ENCODE results near the gene RAX2. TPM values are rescaled to one million over a fixed set of nuclear protein-coding genes. Genes with fewer than 3 reads are reported as not detected.
"Not testable (repeated sequence)": the region's sequence is repeated elsewhere in the genome, so short reads cannot be mapped to it uniquely, and the experiment has no call there.

Gene RAX2
- not detected for polyA plus RNA-seq (2013, experiment 1 of 2)
- not detected for polyA plus RNA-seq (2013, experiment 2 of 2)

DNA sequence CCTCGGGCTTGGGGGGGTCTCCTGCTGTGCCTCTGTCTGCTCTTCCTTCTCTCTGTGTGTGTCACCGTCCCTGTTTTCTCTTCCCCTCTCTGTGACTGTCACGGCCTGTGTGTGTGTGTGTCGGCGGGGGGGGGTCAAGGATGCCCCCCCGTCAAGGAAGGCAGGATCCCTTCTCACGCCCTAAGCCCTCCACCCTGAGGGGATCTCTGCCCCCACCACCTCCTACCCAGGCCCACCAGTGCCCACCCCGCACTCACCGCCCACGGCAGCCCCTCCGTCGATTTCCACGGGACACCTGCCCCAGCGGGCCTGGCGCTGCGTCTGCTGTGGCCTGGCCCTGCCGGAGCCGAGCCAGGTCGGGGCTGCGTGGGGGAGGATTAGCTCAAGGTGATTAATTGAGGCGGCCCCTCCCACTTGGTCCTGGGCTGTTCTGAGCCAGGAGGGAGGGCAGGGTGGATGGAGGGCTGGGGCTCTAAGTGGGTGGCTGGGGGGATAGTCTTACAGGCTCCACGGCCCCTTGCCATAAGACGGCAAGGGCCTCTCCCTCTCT, at the start of gene RAX2:
RAX2 (minus strand) TSS at position 323 of the 550 bp plus-strand sequence. CDS start 486 bp downstream, outside the sequence.
- H3K9me3 ChIP-seq (ENCODE audit: control insufficient read depth, low read length), result no peaks in the 10 kb centered on the region
- no peak within 1 kb of the TSS for H3K27ac ChIP-seq (ENCODE audit: low read depth, low read length, severe bottlenecking)
- no peaks in the 10 kb centered on the region for H3K4me1 ChIP-seq (ENCODE audit: control insufficient read depth, insufficient read depth, low read length, poor library complexity, severe bottlenecking)
- peaks cover 9% of the 10 kb centered on the region for H3K36me3 ChIP-seq (ENCODE audit: control insufficient read depth, insufficient read depth, low read length)
- WGBS, 2 experiments (ENCODE audit: insufficient coverage in 2 of 2), result 64 to 71% methylated on average over 5 to 18 of the region's 23 CpGs
- no peak within 1 kb of the TSS for H3K4me3 ChIP-seq (ENCODE audit: extremely low read depth, insufficient read depth, low read length, poor library complexity, severe bottlenecking)

DNA sequence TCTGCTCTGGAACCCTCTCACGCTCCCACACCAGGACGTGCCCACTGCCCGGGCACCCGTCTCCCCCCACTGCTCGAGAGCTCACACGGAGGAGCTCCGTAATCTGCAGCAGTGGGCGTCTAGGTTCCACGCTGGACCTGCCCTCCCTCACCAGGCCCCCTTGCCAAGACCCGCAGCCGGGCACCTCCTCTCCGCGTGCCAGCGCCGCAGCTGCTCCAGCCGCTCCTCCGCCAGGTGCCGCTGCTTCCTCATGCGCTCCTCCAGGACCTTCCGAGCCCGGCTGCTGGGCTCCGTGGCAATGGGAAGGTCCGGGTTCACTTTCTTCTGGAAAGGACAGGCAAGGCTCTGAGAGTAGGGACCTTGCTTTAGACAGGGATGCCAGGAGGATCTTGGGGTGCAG, 49.1 kb upstream of the RAX2 start:
- Histone ChIP-seq H3K36me3 (ENCODE audit: control insufficient read depth, insufficient read depth, low read length) (no peaks in the 10 kb centered on the region), H3K9me3 (ENCODE audit: control insufficient read depth, low read length) (no peaks in the 10 kb centered on the region), H3K4me3 (ENCODE audit: extremely low read depth, insufficient read depth, low read length, poor library complexity, severe bottlenecking) (no peak overlapping the region), H3K4me1 (ENCODE audit: control insufficient read depth, insufficient read depth, low read length, poor library complexity, severe bottlenecking) (peaks cover 4% of the 10 kb centered on the region), H3K27ac (ENCODE audit: low read depth, low read length, severe bottlenecking) (no peak overlapping the region)
- 93% methylated on average over 16 to 23 of the region's 23 CpGs for WGBS, 2 experiments (ENCODE audit: insufficient coverage in 2 of 2)

DNA sequence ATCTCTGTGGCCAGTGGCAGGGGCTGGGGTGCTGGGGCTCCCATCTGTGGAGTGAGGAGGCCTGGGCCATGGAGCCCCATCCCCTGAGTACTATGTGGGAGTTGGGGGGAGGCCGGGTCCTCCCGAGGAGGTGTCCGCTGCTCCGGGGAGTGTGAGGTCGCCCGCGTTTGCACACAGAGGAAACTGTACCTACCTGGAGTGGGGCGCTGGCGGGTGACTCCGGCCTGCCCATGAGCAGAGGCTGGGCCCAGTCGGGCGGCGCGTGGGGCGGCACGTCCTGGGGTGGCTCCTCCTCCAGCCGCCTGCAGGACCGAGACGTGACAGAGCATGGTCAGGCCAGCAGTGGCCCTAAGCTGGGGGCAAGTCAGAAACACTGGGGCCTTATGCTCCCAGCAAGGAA, 48.0 kb upstream of the RAX2 start:
- WGBS, 2 experiments (ENCODE audit: insufficient coverage in 2 of 2), result 95 to 97% methylated on average over 18 to 19 of the region's 19 CpGs
- no peak overlapping the region for H3K27ac ChIP-seq (ENCODE audit: low read depth, low read length, severe bottlenecking)
- no peaks in the 10 kb centered on the region for H3K36me3 ChIP-seq (ENCODE audit: control insufficient read depth, insufficient read depth, low read length)
- H3K4me3 ChIP-seq (ENCODE audit: extremely low read depth, insufficient read depth, low read length, poor library complexity, severe bottlenecking), result no peak overlapping the region
- H3K4me1 ChIP-seq (ENCODE audit: control insufficient read depth, insufficient read depth, low read length, poor library complexity, severe bottlenecking), result peaks cover 4% of the 10 kb centered on the region
- H3K9me3 ChIP-seq (ENCODE audit: control insufficient read depth, low read length), result no peaks in the 10 kb centered on the region

DNA sequence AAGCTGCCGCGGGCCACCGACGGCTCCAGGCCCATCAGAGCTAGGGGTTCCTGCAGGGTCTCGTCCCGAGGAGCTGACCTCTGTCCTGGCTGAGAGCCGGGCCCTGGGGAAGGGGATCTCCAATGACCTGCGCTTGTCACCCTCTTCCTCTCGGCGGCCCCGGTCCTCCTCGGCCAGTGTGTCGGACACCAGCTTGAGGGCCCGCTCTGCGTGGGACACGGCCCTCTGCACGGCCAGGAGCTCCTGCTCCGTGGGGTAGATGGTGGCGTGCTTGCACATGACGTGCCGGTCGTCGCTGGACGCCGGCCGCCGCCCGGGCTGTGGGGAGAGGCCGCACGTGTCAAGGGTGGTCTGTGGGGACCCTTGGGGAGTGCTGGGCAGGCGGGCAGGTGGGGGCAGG, 46.9 kb upstream of the RAX2 start:
- H3K4me1 ChIP-seq (ENCODE audit: control insufficient read depth, insufficient read depth, low read length, poor library complexity, severe bottlenecking), result peaks cover 4% of the 10 kb centered on the region
- WGBS, 2 experiments (ENCODE audit: insufficient coverage in 2 of 2), result 92 to 93% methylated on average over 26 to 31 of the region's 31 CpGs
- H3K27ac ChIP-seq (ENCODE audit: low read depth, low read length, severe bottlenecking), result no peak overlapping the region
- no peak overlapping the region for H3K4me3 ChIP-seq (ENCODE audit: extremely low read depth, insufficient read depth, low read length, poor library complexity, severe bottlenecking)
- H3K36me3 ChIP-seq (ENCODE audit: control insufficient read depth, insufficient read depth, low read length), result no peaks in the 10 kb centered on the region
- H3K9me3 ChIP-seq (ENCODE audit: control insufficient read depth, low read length), result no peaks in the 10 kb centered on the region

DNA sequence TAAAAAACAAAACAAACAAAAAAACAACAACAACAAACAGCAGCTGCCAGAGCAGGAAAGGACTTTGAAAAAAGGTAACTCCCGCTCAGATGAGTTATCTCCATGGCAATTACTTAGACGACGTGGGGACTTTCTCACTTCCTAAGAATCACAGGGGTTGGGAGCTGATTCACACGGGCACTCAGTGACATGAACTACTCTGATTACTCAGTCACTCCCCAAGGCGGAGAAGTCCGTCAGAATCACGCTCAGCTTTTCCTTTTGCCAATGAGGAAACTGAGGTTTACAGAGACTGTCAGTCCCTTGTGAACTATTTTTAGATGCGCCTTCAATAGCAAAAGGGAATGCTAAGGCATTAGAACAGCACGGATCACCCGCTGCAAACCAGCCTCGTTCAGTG, 46.4 kb upstream of the RAX2 start:
- Histone ChIP-seq H3K36me3 (ENCODE audit: control insufficient read depth, insufficient read depth, low read length) (no peaks in the 10 kb centered on the region), H3K4me3 (ENCODE audit: extremely low read depth, insufficient read depth, low read length, poor library complexity, severe bottlenecking) (no peak overlapping the region), H3K9me3 (ENCODE audit: control insufficient read depth, low read length) (no peaks in the 10 kb centered on the region), H3K27ac (ENCODE audit: low read depth, low read length, severe bottlenecking) (no peak overlapping the region), H3K4me1 (ENCODE audit: control insufficient read depth, insufficient read depth, low read length, poor library complexity, severe bottlenecking) (peaks cover 4% of the 10 kb centered on the region)
- 77 to 78% methylated on average over 10 to 11 of the region's 11 CpGs for WGBS, 2 experiments (ENCODE audit: insufficient coverage in 2 of 2)

DNA sequence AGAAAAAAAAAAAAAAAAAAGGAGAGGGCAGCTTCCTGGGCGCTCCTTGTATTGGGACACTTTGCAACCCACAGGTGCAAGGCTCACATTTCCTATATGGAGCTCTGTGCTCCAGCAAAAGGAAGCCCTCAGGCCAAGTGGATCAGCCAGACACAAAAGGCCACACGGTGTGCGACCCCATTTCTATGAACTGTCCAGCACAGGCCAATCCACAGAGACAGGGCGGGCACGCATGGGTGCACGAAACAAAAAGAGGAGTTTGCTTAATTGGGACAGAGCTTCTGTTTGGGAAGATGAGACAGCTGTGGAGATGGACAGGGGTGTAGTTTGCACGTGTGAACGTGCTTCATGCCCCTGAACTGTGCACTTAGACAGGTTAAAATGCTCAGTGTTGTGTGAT, 45.7 kb upstream of the RAX2 start:
- Histone ChIP-seq H3K9me3 (ENCODE audit: control insufficient read depth, low read length) (no peaks in the 10 kb centered on the region), H3K4me3 (ENCODE audit: extremely low read depth, insufficient read depth, low read length, poor library complexity, severe bottlenecking) (no peak overlapping the region), H3K4me1 (ENCODE audit: control insufficient read depth, insufficient read depth, low read length, poor library complexity, severe bottlenecking) (peaks cover 8% of the 10 kb centered on the region), H3K27ac (ENCODE audit: low read depth, low read length, severe bottlenecking) (no peak overlapping the region), H3K36me3 (ENCODE audit: control insufficient read depth, insufficient read depth, low read length) (no peaks in the 10 kb centered on the region)
- 91 to 95% methylated on average over 7 to 8 of the region's 8 CpGs for WGBS, 2 experiments (ENCODE audit: insufficient coverage in 2 of 2)

DNA sequence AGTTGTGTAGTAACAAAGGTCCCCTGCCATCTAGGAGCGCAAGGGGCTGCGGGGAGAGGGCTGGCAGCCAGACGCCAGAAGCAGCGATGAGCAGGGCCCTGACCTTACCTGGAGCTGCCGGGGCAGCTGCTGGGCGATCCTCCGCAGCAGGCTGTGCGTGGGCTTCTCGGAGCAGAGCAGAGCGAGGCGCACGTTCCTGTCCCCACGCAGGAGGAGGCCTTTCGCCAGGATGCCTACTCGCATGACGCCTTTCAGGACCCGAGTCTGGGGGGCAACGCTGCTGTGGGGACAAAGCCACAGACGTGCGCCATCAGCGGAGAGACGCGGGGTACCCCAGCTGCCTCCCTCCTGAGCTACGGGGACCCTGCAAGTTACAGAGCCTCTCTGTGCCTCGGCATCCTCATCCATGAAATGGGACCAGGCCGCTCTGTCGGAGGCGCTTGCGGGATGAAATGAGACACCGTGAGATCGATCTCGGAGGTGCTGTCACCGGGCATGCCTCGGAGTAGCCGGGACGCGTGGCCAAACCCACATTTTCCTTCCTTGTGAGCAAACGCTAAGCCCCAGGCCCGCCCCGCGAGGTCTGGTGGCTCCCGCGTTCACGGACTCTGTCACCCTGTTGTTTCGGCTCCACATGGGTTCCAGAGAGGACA, 44.7 kb upstream of the RAX2 start:
- WGBS, 2 experiments (ENCODE audit: insufficient coverage in 2 of 2), result 91 to 93% methylated on average over 45 of the region's 45 CpGs
- peaks cover 13% of the 10 kb centered on the region for H3K4me1 ChIP-seq (ENCODE audit: control insufficient read depth, insufficient read depth, low read length, poor library complexity, severe bottlenecking)
- no peaks in the 10 kb centered on the region for H3K9me3 ChIP-seq (ENCODE audit: control insufficient read depth, low read length)
- H3K4me3 ChIP-seq (ENCODE audit: extremely low read depth, insufficient read depth, low read length, poor library complexity, severe bottlenecking), result no peak overlapping the region
- no peaks in the 10 kb centered on the region for H3K36me3 ChIP-seq (ENCODE audit: control insufficient read depth, insufficient read depth, low read length)
- H3K27ac ChIP-seq (ENCODE audit: low read depth, low read length, severe bottlenecking), result no peak overlapping the region

DNA sequence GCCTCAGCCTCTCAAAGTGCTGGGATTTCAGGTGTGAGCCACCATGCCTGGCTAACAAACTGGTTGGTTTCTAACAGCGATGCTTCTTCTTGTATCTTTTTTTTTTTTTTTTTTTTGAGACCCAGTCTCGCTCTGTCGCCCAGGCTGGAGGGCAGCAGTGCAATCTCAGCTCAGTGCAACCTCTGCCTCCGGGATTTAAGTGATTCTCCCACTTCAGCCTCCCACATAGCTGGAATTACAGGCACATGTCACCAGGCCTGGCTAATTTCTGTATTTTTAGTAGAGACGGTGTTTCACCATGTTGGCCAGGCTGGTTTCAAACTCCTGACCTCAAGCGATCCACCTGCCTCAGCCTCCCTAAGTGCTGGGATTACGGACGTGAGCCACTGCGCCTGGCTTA, 44.1 kb upstream of the RAX2 start:
- WGBS, 2 experiments (ENCODE audit: insufficient coverage in 2 of 2), result 86 to 93% methylated on average over 6 to 9 of the region's 9 CpGs
- H3K9me3 ChIP-seq (ENCODE audit: control insufficient read depth, low read length); H3K27ac ChIP-seq (ENCODE audit: low read depth, low read length, severe bottlenecking); H3K4me3 ChIP-seq (ENCODE audit: extremely low read depth, insufficient read depth, low read length, poor library complexity, severe bottlenecking); H3K36me3 ChIP-seq (ENCODE audit: control insufficient read depth, insufficient read depth, low read length): not testable (repeated sequence)
- H3K4me1 ChIP-seq (ENCODE audit: control insufficient read depth, insufficient read depth, low read length, poor library complexity, severe bottlenecking), result peaks cover 13% of the 10 kb centered on the region

DNA sequence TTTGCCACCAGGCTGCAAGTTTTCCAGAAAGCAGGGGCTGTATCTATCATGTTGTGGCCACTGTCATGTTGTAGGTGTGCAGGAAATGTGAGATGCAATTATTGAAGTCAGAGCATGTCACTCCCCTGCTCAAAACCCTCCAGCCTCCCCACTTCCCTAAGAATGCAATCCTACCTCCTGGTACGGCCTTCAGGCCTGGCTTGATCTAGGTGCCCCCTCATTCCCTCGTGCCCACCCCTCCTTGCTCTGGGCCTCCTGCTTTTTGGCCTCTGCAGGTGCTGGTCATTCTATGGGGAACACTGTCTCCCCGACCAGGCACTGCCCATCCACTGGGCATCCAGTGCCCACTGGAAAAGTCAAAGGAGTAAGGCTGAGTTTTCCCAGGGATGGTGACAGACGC, 42.6 kb upstream of the RAX2 start:
- WGBS, 2 experiments (ENCODE audit: insufficient coverage in 2 of 2), result 92 to 96% methylated on average over 2 to 4 of the region's 4 CpGs
- H3K9me3 ChIP-seq (ENCODE audit: control insufficient read depth, low read length), result no peaks in the 10 kb centered on the region
- H3K4me3 ChIP-seq (ENCODE audit: extremely low read depth, insufficient read depth, low read length, poor library complexity, severe bottlenecking), result no peak overlapping the region
- no peaks in the 10 kb centered on the region for H3K36me3 ChIP-seq (ENCODE audit: control insufficient read depth, insufficient read depth, low read length)
- H3K27ac ChIP-seq (ENCODE audit: low read depth, low read length, severe bottlenecking), result no peak overlapping the region
- H3K4me1 ChIP-seq (ENCODE audit: control insufficient read depth, insufficient read depth, low read length, poor library complexity, severe bottlenecking), result peaks cover 13% of the 10 kb centered on the region

DNA sequence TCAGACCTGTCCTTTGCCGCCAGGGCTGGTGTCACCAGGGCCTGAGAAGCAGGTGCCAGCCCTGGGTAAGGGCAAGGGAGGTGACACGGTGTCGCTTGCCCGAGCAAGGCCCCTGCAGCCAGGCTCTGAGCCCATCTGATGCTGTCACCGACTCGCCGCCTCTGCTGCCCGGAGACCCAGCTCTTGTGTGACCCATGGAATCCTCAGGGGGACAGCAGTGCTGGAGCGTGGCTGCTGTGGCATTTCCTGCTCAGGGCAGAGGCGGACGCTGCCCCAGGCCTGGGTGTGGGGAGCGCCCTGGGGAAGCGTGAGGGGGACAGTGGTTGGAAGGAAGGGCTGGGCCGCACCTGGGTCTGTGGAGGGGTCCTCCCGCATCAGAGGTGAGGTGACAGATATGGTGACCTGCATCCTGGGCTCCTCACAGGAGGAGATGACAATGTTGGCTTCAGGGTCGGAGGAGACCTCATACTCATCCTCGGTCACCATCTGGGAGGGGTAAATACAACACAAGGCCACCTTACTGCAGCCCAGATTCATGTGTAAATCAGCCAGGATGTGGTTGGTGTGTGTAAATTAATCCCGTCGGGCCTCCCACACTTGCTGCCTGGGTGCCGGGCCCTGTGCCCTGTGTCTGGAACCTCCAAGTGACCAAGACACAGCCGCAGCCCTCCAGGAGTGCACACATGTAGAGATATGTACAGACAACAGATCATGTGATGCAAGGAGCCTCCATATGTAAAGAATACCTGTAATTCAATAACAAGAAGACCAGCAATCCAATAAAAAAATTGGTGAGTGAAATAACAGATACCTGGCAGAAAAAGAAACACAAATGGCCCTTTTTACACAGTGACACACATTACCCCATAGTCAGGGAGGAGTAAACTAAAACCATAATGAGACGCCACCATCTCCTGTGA, 41.7 kb upstream of the RAX2 start:
- 94 to 98% methylated on average over 18 of the region's 22 CpGs for WGBS, 2 experiments (ENCODE audit: insufficient coverage in 2 of 2)
- H3K4me1 ChIP-seq (ENCODE audit: control insufficient read depth, insufficient read depth, low read length, poor library complexity, severe bottlenecking), result peaks cover 13% of the 10 kb centered on the region
- no peak overlapping the region for H3K4me3 ChIP-seq (ENCODE audit: extremely low read depth, insufficient read depth, low read length, poor library complexity, severe bottlenecking)
- H3K27ac ChIP-seq (ENCODE audit: low read depth, low read length, severe bottlenecking), result no peak overlapping the region
- no peaks in the 10 kb centered on the region for H3K36me3 ChIP-seq (ENCODE audit: control insufficient read depth, insufficient read depth, low read length)
- no peaks in the 10 kb centered on the region for H3K9me3 ChIP-seq (ENCODE audit: control insufficient read depth, low read length)
